Body of pancreas (tissue), 4 donors: ENCODE results near the gene HMG20A.

Source experiments
- CTCF ChIP-seq, 7 experiments: fragments of 450-650 bp in 4 of 7; fragments of 200-600 bp in 3 of 7; sonication (generic) in 3 of 7; IDR thresholded peaks; one replicate each; pipeline ENCODE4 v1.5.1; 2016 to 2019; ENCODE audit warnings: antibody characterized with exemption in 7 of 7
- POLR2A ChIP-seq, 3 donors: fragments of 450-650 bp; IDR thresholded peaks; one replicate each; pipeline ENCODE4 v1.6.1; 2016; ENCODE audit warnings: antibody characterized with exemption in 3 of 3, mild to moderate bottlenecking in 2 of 3

GRCh38 chr15:77525907-77526594, 105.4 kb downstream of the HMG20A start:
- TF ChIP-seq POLR2A (IDR thresholded peaks at IDR 0.05), result no peak
- no peak for TF ChIP-seq CTCF (IDR thresholded peaks at IDR 0.05)
